ENCODE results near the gene CA14. TPM values are rescaled to one million over a fixed set of nuclear protein-coding genes. Genes with fewer than 3 reads are reported as not detected.

Gene CA14
- total and polyA plus RNA-seq, 2 experiments from 2014 or later = 41.3 to 47.4 TPM

DNA sequence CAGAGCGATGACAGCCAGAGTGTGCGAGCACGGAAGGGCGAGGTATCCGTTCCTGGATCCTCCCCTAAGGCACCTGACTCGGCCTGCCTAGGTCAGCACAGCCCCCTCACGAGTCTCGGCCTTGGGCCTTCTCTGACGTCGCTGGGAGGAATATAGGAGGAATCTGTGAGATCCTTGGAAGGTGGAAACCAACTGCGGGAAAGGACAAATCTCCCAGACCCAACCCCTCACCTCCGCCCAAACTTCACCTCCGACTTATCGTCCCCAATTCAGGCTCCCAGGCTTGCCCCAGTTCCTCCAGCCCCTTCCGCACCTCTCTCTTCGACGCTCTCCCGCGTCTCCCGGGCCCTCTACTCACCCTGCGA is 10.7 kb downstream of the CA14 start:
- H2AFZ ChIP-seq = no peak overlapping the region
- peak overlapping the region; percentile 51; the same call in 1 of the 2 replicates for H3K27ac ChIP-seq (ENCODE audit: low read depth)
- ATAC-seq = peak; percentile 2; the same call in 2 of the 3 replicates

More for the DNA sequence above, 10.7 kb downstream of the CA14 start:
- Histone ChIP-seq H3F3A (replicated peaks; ENCODE audit: low read depth) (peaks cover 19% of the 10 kb centered on the region; the same call in 1 of the 2 replicates), H3K4me3 (peak overlapping the region; percentile 87), H3K79me2 (replicated peaks; ENCODE audit: insufficient read depth) (peaks cover 18% of the 10 kb centered on the region), H3K4me1 (ENCODE audit: insufficient read depth) (peaks cover 27% of the 10 kb centered on the region), H3K36me3 (ENCODE audit: insufficient read depth) (peaks cover 14% of the 10 kb centered on the region; the same call in 1 of the 2 replicates), H3K9me2 (ENCODE audit: insufficient read depth) (no peaks in the 10 kb centered on the region), H4K20me1 (replicated peaks; ENCODE audit: insufficient read depth) (no peaks in the 10 kb centered on the region), H3K27me3 (ENCODE audit: insufficient read depth) (no peaks in the 10 kb centered on the region), H3K4me2 (peak overlapping the region; percentile 100)
- H3K9me3 Mint-ChIP-seq = no peaks in the 10 kb centered on the region; the same call in 1 of the 3 replicates
- no peak for TF ChIP-seq ZNF114 (CRISPR knock-in tag; IDR thresholded peaks at IDR 0.05)
- TF ChIP-seq EZH2phosphoT487 (IDR thresholded peaks at IDR 0.05; ENCODE audit: unreplicated experiment) = no peak
- TF ChIP-seq, protein P1, sequence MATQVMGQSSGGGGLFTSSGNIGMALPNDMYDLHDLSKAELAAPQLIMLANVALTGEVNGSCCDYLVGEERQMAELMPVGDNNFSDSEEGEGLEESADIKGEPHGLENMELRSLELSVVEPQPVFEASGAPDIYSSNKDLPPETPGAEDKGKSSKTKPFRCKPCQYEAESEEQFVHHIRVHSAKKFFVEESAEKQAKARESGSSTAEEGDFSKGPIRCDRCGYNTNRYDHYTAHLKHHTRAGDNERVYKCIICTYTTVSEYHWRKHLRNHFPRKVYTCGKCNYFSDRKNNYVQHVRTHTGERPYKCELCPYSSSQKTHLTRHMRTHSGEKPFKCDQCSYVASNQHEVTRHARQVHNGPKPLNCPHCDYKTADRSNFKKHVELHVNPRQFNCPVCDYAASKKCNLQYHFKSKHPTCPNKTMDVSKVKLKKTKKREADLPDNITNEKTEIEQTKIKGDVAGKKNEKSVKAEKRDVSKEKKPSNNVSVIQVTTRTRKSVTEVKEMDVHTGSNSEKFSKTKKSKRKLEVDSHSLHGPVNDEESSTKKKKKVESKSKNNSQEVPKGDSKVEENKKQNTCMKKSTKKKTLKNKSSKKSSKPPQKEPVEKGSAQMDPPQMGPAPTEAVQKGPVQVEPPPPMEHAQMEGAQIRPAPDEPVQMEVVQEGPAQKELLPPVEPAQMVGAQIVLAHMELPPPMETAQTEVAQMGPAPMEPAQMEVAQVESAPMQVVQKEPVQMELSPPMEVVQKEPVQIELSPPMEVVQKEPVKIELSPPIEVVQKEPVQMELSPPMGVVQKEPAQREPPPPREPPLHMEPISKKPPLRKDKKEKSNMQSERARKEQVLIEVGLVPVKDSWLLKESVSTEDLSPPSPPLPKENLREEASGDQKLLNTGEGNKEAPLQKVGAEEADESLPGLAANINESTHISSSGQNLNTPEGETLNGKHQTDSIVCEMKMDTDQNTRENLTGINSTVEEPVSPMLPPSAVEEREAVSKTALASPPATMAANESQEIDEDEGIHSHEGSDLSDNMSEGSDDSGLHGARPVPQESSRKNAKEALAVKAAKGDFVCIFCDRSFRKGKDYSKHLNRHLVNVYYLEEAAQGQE (IDR thresholded peaks at IDR 0.05; ENCODE audit: unreplicated experiment) = no peak
- TF ChIP-seq, protein P2, sequence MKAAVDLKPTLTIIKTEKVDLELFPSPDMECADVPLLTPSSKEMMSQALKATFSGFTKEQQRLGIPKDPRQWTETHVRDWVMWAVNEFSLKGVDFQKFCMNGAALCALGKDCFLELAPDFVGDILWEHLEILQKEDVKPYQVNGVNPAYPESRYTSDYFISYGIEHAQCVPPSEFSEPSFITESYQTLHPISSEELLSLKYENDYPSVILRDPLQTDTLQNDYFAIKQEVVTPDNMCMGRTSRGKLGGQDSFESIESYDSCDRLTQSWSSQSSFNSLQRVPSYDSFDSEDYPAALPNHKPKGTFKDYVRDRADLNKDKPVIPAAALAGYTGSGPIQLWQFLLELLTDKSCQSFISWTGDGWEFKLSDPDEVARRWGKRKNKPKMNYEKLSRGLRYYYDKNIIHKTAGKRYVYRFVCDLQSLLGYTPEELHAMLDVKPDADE (IDR thresholded peaks at IDR 0.05) = no peak
- no peak for TF ChIP-seq STAT1 (IDR thresholded peaks at IDR 0.05; ENCODE audit: unreplicated experiment)
- TF ChIP-seq CREB1 (CRISPR knock-in tag; IDR thresholded peaks at IDR 0.05; ENCODE audit: low read depth) = no peak
- TF ChIP-seq, protein P3, sequence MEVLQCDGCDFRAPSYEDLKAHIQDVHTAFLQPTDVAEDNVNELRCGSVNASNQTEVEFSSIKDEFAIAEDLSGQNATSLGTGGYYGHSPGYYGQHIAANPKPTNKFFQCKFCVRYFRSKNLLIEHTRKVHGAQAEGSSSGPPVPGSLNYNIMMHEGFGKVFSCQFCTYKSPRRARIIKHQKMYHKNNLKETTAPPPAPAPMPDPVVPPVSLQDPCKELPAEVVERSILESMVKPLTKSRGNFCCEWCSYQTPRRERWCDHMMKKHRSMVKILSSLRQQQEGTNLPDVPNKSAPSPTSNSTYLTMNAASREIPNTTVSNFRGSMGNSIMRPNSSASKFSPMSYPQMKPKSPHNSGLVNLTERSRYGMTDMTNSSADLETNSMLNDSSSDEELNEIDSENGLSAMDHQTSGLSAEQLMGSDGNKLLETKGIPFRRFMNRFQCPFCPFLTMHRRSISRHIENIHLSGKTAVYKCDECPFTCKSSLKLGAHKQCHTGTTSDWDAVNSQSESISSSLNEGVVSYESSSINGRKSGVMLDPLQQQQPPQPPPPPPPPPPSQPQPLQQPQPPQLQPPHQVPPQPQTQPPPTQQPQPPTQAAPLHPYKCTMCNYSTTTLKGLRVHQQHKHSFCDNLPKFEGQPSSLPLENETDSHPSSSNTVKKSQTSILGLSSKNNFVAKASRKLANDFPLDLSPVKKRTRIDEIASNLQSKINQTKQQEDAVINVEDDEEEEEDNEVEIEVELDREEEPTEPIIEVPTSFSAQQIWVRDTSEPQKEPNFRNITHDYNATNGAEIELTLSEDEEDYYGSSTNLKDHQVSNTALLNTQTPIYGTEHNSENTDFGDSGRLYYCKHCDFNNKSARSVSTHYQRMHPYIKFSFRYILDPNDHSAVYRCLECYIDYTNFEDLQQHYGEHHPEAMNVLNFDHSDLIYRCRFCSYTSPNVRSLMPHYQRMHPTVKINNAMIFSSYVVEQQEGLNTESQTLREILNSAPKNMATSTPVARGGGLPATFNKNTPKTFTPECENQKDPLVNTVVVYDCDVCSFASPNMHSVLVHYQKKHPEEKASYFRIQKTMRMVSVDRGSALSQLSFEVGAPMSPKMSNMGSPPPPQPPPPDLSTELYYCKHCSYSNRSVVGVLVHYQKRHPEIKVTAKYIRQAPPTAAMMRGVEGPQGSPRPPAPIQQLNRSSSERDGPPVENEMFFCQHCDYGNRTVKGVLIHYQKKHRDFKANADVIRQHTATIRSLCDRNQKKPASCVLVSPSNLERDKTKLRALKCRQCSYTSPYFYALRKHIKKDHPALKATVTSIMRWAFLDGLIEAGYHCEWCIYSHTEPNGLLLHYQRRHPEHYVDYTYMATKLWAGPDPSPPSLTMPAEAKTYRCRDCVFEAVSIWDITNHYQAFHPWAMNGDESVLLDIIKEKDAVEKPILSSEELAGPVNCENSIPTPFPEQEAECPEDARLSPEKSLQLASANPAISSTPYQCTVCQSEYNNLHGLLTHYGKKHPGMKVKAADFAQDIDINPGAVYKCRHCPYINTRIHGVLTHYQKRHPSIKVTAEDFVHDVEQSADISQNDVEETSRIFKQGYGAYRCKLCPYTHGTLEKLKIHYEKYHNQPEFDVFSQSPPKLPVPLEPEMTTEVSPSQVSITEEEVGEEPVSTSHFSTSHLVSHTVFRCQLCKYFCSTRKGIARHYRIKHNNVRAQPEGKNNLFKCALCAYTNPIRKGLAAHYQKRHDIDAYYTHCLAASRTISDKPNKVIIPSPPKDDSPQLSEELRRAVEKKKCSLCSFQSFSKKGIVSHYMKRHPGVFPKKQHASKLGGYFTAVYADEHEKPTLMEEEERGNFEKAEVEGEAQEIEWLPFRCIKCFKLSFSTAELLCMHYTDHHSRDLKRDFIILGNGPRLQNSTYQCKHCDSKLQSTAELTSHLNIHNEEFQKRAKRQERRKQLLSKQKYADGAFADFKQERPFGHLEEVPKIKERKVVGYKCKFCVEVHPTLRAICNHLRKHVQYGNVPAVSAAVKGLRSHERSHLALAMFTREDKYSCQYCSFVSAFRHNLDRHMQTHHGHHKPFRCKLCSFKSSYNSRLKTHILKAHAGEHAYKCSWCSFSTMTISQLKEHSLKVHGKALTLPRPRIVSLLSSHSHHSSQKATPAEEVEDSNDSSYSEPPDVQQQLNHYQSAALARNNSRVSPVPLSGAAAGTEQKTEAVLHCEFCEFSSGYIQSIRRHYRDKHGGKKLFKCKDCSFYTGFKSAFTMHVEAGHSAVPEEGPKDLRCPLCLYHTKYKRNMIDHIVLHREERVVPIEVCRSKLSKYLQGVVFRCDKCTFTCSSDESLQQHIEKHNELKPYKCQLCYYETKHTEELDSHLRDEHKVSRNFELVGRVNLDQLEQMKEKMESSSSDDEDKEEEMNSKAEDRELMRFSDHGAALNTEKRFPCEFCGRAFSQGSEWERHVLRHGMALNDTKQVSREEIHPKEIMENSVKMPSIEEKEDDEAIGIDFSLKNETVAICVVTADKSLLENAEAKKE (CRISPR knock-in tag; IDR thresholded peaks at IDR 0.05) = no peak
- no peak for TF ChIP-seq ZNF331 (CRISPR knock-in tag; IDR thresholded peaks at IDR 0.05; ENCODE audit: low read depth)
- no peak for TF ChIP-seq EZH2 (IDR thresholded peaks at IDR 0.05; ENCODE audit: low read depth, unreplicated experiment)
- no peak for TF ChIP-seq POLR2AphosphoS5 (IDR thresholded peaks at IDR 0.05; ENCODE audit: low read depth)
- no peak for TF ChIP-seq JUNB (IDR thresholded peaks at IDR 0.05; ENCODE audit: unreplicated experiment)
- TF ChIP-seq, protein P4, sequence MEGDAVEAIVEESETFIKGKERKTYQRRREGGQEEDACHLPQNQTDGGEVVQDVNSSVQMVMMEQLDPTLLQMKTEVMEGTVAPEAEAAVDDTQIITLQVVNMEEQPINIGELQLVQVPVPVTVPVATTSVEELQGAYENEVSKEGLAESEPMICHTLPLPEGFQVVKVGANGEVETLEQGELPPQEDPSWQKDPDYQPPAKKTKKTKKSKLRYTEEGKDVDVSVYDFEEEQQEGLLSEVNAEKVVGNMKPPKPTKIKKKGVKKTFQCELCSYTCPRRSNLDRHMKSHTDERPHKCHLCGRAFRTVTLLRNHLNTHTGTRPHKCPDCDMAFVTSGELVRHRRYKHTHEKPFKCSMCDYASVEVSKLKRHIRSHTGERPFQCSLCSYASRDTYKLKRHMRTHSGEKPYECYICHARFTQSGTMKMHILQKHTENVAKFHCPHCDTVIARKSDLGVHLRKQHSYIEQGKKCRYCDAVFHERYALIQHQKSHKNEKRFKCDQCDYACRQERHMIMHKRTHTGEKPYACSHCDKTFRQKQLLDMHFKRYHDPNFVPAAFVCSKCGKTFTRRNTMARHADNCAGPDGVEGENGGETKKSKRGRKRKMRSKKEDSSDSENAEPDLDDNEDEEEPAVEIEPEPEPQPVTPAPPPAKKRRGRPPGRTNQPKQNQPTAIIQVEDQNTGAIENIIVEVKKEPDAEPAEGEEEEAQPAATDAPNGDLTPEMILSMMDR (conservative IDR thresholded peaks at IDR 0.05; ENCODE audit: low read depth in 2 of 2) = no peak
- peaks cover 46% of the 10 kb centered on the region for H3K36me3 Mint-ChIP-seq (ENCODE audit: low read depth)
- H3K27ac Mint-ChIP-seq = peak overlapping the region; percentile 97
- H3K4me3 Mint-ChIP-seq = peak overlapping the region; percentile 99
- DNase-seq (ENCODE audit: low spot score) = no peak
- H3K4me1 Mint-ChIP-seq = peaks cover 37% of the 10 kb centered on the region
- peaks cover 40% of the 10 kb centered on the region for H3K27me3 Mint-ChIP-seq (ENCODE audit: insufficient read depth, low read depth, poor library complexity)
